ENCODE measurements around the gene DCXR.

GRCh38 chr17:82018989-82019689, 18.4 kb downstream of the DCXR start:
- TF ChIP-seq CTCF (IDR thresholded peaks at IDR 0.05 in 4 of 5, conservative IDR thresholded peaks at IDR 0.05 in 1 of 5) (no peak), POLR2A (IDR thresholded peaks at IDR 0.05) (no peak)

Measured in gastrocnemius medialis (tissue), 4 donors.